MM.1S (cell line): ENCODE data around the gene TBC1D8.

ENCODE experiments used
- DNase-seq: peaks from one replicate; pipeline ENCODE4 v3.0.0-alpha.2; 2015
- H2AFZ ChIP-seq: fragments of 300-600 bp; sonication (generic); 2 replicates; pipeline ENCODE4 v1.6.0; 2016; ENCODE audit warnings: antibody characterized with exemption, low read length
- H3F3A ChIP-seq: fragments of 300-600 bp; sonication (generic); 2 replicates; pipeline ENCODE4 v1.6.1; 2016; ENCODE audit warnings: mild to moderate bottlenecking, antibody characterized with exemption, low read length, moderate library complexity, mixed read lengths; ENCODE audit not compliant: insufficient read depth
- H3K27ac ChIP-seq: fragments of 300-600 bp; sonication (generic); 2 replicates; pipeline ENCODE4 v1.5.1; 2016; ENCODE audit warnings: mild to moderate bottlenecking, low read length
- H3K27me3 ChIP-seq: fragments of 300-600 bp; sonication (generic); replicated peaks from 2 replicates; pipeline ENCODE4 v1.6.0; 2016; ENCODE audit warnings: low read length; ENCODE audit not compliant: insufficient read depth
- H3K36me3 ChIP-seq: fragments of 300-600 bp; sonication (generic); replicated peaks from 2 replicates; pipeline ENCODE4 v1.6.1; 2016; ENCODE audit warnings: mild to moderate bottlenecking, low read length, mixed read lengths; ENCODE audit not compliant: insufficient read depth
- H3K4me1 ChIP-seq: fragments of 300-600 bp; sonication (generic); 2 replicates; pipeline ENCODE4 v1.6.1; 2016; ENCODE audit warnings: low read length, mixed read lengths
- H3K4me2 ChIP-seq: fragments of 300-600 bp; sonication (generic); 2 replicates; pipeline ENCODE4 v1.6.0; 2016; ENCODE audit warnings: low read depth, low read length
- H3K4me3 ChIP-seq: fragments of 300-600 bp; sonication (generic); 2 replicates; pipeline ENCODE4 v1.5.1; 2016; ENCODE audit warnings: low read length, mixed read lengths
- H3K79me2 ChIP-seq: fragments of 300-600 bp; sonication (generic); 2 replicates; pipeline ENCODE4 v1.6.1; 2016; ENCODE audit warnings: mixed run types, low read length, mixed read lengths
- H3K9ac ChIP-seq: fragments of 300-600 bp; sonication (generic); 2 replicates; pipeline ENCODE4 v1.6.1; 2016; ENCODE audit warnings: low read length, mixed read lengths
- H3K9me2 ChIP-seq: fragments of 300-600 bp; sonication (generic); replicated peaks from 2 replicates; pipeline ENCODE4 v1.6.1; 2016; ENCODE audit warnings: mild to moderate bottlenecking, low read length, mixed read lengths; ENCODE audit not compliant: insufficient read depth
- H3K9me3 ChIP-seq: fragments of 300-600 bp; sonication (generic); replicated peaks from 2 replicates; pipeline ENCODE4 v1.6.1; 2016; ENCODE audit warnings: mild to moderate bottlenecking, low read length, mixed read lengths; ENCODE audit not compliant: insufficient read depth
- H4K20me1 ChIP-seq: fragments of 300-600 bp; sonication (generic); 2 replicates; pipeline ENCODE4 v1.6.1; 2016; ENCODE audit warnings: mild to moderate bottlenecking, low read length, moderate library complexity, mixed read lengths; ENCODE audit not compliant: insufficient read depth
- EZH2 ChIP-seq: fragments of 300-600 bp; sonication (generic); optimal IDR thresholded peaks from 2 replicates; pipeline ENCODE3; 2017; ENCODE audit warnings: low read depth, mild to moderate bottlenecking, antibody characterized with exemption, low read length, mixed read lengths
- EZH2phosphoT487 ChIP-seq: fragments of 300-600 bp; sonication (generic); IDR thresholded peaks from 2 replicates; pipeline ENCODE4 v1.6.1; 2018; ENCODE audit warnings: antibody characterized with exemption, low read length
- TF ChIP-seq, protein P1 (sequence below): fragments of 300-600 bp; sonication (generic); IDR thresholded peaks from 2 replicates; pipeline ENCODE4 v1.5.1; 2016; ENCODE audit warnings: antibody characterized with exemption, low read length, mixed read lengths

TBC1D8 gene

DNA sequence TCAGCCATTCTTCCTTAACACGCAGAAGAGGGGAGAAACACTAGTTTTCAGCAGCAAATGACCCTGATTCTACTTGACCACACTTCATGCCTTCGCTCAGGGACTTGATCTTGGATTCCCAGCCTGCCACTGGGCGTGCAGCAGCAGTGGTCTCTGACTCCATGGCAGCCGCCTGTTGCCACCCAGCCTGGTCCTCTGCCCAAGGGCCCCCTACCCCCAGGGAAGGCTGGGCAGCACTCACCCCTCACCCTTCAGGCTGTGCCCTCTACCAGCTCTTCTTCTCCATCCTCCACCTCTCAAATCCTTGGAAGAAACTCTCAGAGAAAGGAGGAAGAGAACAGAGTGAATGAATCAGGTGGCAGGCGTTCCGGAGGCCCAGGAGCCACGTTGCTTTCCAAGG lies 181.2 kb downstream of the TBC1D8 start:
- Histone ChIP-seq H2AFZ (no peak overlapping the region), H3K36me3 (no peaks in the 10 kb centered on the region), H3K27me3 (no peaks in the 10 kb centered on the region), H3K4me2 (no peak overlapping the region), H4K20me1 (no peaks in the 10 kb centered on the region), H3K79me2 (no peaks in the 10 kb centered on the region), H3K4me1 (no peaks in the 10 kb centered on the region), H3K27ac (no peak overlapping the region), H3K9me3 (no peaks in the 10 kb centered on the region), H3F3A (no peaks in the 10 kb centered on the region), H3K9ac (no peak overlapping the region), H3K9me2 (no peaks in the 10 kb centered on the region), H3K4me3 (no peak overlapping the region)
- DNase-seq, result no peak
- no peak for TF ChIP-seq EZH2
- TF ChIP-seq EZH2phosphoT487, result no peak
- TF ChIP-seq, protein P1, sequence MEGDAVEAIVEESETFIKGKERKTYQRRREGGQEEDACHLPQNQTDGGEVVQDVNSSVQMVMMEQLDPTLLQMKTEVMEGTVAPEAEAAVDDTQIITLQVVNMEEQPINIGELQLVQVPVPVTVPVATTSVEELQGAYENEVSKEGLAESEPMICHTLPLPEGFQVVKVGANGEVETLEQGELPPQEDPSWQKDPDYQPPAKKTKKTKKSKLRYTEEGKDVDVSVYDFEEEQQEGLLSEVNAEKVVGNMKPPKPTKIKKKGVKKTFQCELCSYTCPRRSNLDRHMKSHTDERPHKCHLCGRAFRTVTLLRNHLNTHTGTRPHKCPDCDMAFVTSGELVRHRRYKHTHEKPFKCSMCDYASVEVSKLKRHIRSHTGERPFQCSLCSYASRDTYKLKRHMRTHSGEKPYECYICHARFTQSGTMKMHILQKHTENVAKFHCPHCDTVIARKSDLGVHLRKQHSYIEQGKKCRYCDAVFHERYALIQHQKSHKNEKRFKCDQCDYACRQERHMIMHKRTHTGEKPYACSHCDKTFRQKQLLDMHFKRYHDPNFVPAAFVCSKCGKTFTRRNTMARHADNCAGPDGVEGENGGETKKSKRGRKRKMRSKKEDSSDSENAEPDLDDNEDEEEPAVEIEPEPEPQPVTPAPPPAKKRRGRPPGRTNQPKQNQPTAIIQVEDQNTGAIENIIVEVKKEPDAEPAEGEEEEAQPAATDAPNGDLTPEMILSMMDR, result no peak

DNA sequence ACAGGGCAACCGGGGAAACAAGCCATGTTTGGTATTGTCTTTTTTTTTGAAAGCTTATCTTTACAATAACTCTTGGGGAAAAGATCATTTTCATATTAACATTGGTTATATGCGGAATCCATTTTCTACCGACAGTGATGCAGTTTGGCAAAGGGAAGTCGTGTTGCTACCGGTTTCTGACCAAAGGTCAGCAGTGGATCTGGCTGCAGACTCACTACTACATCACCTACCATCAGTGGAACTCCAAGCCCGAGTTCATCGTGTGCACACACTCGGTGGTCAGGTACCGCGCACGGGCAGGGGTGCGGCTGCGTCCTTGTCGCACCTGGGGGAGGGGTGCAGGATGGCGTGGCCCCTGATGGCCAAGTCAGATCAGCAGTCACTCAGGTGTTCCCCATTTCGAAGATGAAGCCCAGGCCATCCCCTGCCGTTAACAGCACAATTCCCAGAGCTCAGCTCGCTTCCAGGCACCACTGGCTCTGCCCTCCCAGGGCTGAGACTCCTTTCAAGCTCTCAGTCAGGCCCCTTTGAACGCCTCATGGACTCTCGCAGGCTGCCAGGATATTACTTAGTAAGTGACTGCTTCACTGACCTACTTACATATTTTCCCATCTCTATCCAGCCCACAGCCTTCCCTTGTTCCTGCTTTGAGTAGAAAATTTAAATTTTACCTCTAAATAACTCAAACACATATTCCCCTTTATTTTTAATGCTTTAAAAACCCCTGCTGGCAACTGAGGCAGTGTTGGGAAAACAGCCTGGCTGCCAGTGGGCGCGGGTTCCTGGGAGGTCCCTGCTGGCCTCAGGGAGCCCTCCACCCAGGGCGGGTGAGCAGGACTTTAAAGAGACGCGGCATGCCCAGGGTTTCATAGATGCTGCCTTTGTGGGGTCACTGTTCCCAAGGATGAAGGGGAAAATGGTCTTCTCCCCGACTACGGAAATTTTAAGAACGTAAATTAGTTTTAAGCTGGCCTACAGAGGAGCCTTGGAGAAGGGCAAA lies 182.7 kb downstream of the TBC1D8 start:
- Histone ChIP-seq H2AFZ (no peak overlapping the region), H3K9ac (no peak overlapping the region), H3K9me3 (no peaks in the 10 kb centered on the region), H4K20me1 (no peaks in the 10 kb centered on the region), H3K79me2 (no peaks in the 10 kb centered on the region), H3F3A (no peaks in the 10 kb centered on the region), H3K4me1 (no peaks in the 10 kb centered on the region), H3K9me2 (no peaks in the 10 kb centered on the region), H3K27me3 (no peaks in the 10 kb centered on the region), H3K4me3 (no peak overlapping the region), H3K4me2 (no peak overlapping the region), H3K36me3 (no peaks in the 10 kb centered on the region), H3K27ac (no peak overlapping the region)
- no peak for TF ChIP-seq EZH2
- TF ChIP-seq, protein P1, result no peak
- no peak for TF ChIP-seq EZH2phosphoT487
- no peak for DNase-seq

DNA sequence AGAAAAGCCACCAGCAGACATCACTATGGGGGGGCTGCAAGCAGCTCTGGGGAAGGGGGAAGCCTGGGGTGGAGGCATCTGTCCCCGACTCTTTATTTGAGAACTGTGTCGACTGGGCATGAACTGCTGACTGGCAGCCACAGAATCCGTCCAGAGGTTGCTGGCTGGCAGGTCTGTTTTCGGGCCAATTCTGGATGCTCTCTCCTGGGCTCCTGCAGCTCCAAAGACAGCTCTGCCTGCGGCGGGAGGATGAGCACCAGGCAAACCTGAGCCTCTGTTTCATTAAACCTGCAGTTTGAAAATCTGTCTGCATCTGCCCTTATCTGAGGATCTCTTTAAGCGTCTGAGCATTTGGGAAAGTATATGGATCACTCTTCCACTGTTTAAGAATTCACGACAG lies 183.5 kb downstream of the TBC1D8 start:
- no peaks in the 10 kb centered on the region for H3K36me3 ChIP-seq
- no peak for DNase-seq
- H3K4me2 ChIP-seq, result no peak overlapping the region
- H3K9me3 ChIP-seq, result no peaks in the 10 kb centered on the region
- no peaks in the 10 kb centered on the region for H4K20me1 ChIP-seq
- no peaks in the 10 kb centered on the region for H3K27me3 ChIP-seq
- TF ChIP-seq EZH2phosphoT487 (no peak), EZH2 (no peak)
- TF ChIP-seq, protein P1, result no peak
- no peak overlapping the region for H3K9ac ChIP-seq
- no peak overlapping the region for H2AFZ ChIP-seq
- no peak overlapping the region for H3K27ac ChIP-seq
- no peaks in the 10 kb centered on the region for H3K79me2 ChIP-seq
- no peaks in the 10 kb centered on the region for H3K4me1 ChIP-seq
- H3K4me3 ChIP-seq, result no peak overlapping the region
- H3K9me2 ChIP-seq, result no peaks in the 10 kb centered on the region
- H3F3A ChIP-seq, result no peaks in the 10 kb centered on the region
